LNCaP clone FGC (cell line): ENCODE measurements around the gene COL6A2.
"Not testable (repeated sequence)": the region's sequence is repeated elsewhere in the genome, so short reads cannot be mapped to it uniquely, and the experiment has no call there.

Source experiments
- DNase-seq: peaks from one replicate; pipeline ENCODE4 v3.0.0-alpha.2; 2011; ENCODE audit warnings: low read depth
- H3K4me3 ChIP-seq: 2 replicates; pipeline ENCODE4 v1.5.1; 2011; ENCODE audit warnings: mild to moderate bottlenecking, low read depth, low read length, control low read depth
- CTCF ChIP-seq: IDR thresholded peaks from 2 replicates; pipeline ENCODE4 v1.5.1; 2012; ENCODE audit warnings: mild to moderate bottlenecking; ENCODE audit not compliant: control insufficient read depth, insufficient read depth; ENCODE audit errors: extremely low read depth

COL6A2 gene

GRCh38 chr21:46144464-46145070, 46.7 kb downstream of the COL6A2 start:
- no peak overlapping the region for H3K4me3 ChIP-seq
- TF ChIP-seq CTCF, result no peak
- DNase-seq, result no peak

- DNase-seq, result no peak
- TF ChIP-seq CTCF, result no peak
- H3K4me3 ChIP-seq, result no peak overlapping the region
These were observed 47.4 kb downstream of the COL6A2 start for GRCh38 chr21:46145159-46145839.

- H3K4me3 ChIP-seq, result no peak overlapping the region
- TF ChIP-seq CTCF, result no peak
- no peak for DNase-seq
These were observed 48.2 kb downstream of the COL6A2 start for GRCh38 chr21:46145840-46146691.

- H3K4me3 ChIP-seq, result no peak overlapping the region
- TF ChIP-seq CTCF, result no peak
- no peak for DNase-seq
These were observed 48.9 kb downstream of the COL6A2 start for GRCh38 chr21:46146856-46147255.

GRCh38 chr21:46147429-46147828, 49.5 kb downstream of the COL6A2 start:
- peak; percentile 80 for TF ChIP-seq CTCF
- peak; percentile 28 for DNase-seq
- not testable (repeated sequence) for H3K4me3 ChIP-seq

- DNase-seq, result no peak
- H3K4me3 ChIP-seq, result no peak overlapping the region
- no peak for TF ChIP-seq CTCF
These were observed 50.2 kb downstream of the COL6A2 start for GRCh38 chr21:46148106-46148505.
